Fibroblast of pulmonary artery (primary cell): Measurements from ENCODE around the gene EEA1.
A peak's percentile ranks its signal among the peaks of the same experiment; 100 is the strongest.

Experiments used
- DNase-seq: peaks from one replicate; pipeline ENCODE4 v3.0.0-alpha.2; 2010; ENCODE audit warnings: low read depth
- H3K4me3 ChIP-seq: replicated peaks from 2 replicates; pipeline ENCODE4 v1.5.1; 2011; ENCODE audit warnings: low read depth, mild to moderate bottlenecking, control low read depth, low read length, moderate library complexity
- TF ChIP-seq, protein P1 (sequence below): IDR thresholded peaks from 2 replicates; pipeline ENCODE4 v1.5.1; 2011; ENCODE audit warnings: mild to moderate bottlenecking, control low read depth, low read length, inconsistent platforms; ENCODE audit errors: missing control alignments

Gene EEA1

DNA sequence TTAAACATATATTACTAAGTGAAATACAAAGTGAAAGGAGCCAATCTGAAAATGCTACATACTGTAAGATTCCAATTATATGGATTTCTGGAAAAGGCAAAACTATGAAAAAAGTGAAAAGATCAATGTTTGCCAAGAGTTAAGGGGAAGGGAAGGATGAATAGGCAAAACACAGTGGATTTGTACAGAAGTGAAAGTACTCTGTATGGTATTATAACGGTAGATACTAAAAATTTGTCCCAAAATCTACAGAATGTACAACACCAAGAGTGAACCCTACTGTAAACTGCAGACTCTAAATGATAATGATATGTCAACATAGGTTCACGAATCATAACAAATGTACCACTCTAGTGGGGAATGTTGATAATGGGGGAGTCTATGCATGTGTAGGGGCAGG is 17.8 kb downstream of the EEA1 start:
- no peak for DNase-seq
- TF ChIP-seq, protein P1, sequence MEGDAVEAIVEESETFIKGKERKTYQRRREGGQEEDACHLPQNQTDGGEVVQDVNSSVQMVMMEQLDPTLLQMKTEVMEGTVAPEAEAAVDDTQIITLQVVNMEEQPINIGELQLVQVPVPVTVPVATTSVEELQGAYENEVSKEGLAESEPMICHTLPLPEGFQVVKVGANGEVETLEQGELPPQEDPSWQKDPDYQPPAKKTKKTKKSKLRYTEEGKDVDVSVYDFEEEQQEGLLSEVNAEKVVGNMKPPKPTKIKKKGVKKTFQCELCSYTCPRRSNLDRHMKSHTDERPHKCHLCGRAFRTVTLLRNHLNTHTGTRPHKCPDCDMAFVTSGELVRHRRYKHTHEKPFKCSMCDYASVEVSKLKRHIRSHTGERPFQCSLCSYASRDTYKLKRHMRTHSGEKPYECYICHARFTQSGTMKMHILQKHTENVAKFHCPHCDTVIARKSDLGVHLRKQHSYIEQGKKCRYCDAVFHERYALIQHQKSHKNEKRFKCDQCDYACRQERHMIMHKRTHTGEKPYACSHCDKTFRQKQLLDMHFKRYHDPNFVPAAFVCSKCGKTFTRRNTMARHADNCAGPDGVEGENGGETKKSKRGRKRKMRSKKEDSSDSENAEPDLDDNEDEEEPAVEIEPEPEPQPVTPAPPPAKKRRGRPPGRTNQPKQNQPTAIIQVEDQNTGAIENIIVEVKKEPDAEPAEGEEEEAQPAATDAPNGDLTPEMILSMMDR = no peak
- H3K4me3 ChIP-seq = no peak overlapping the region

DNA sequence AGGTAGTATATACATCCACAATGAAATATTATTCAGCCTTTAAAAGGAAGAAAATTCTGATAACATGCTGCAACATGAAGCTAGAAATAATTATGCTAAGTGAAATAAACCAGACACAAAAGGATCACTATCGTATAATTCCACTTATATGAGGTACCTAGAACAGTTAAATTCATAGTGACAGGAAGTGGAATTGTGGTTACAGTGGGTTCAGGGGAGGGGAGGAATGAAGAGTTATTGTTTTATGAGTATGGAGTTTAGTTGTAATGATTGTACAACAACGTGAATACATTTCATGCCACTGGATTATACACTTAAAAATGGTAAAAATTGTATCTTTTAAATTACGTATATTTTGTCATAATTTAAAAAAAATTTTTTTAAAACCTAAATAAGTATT is 21.0 kb downstream of the EEA1 start:
- H3K4me3 ChIP-seq = no peak overlapping the region
- DNase-seq = no peak
- TF ChIP-seq, protein P1 = no peak

DNA sequence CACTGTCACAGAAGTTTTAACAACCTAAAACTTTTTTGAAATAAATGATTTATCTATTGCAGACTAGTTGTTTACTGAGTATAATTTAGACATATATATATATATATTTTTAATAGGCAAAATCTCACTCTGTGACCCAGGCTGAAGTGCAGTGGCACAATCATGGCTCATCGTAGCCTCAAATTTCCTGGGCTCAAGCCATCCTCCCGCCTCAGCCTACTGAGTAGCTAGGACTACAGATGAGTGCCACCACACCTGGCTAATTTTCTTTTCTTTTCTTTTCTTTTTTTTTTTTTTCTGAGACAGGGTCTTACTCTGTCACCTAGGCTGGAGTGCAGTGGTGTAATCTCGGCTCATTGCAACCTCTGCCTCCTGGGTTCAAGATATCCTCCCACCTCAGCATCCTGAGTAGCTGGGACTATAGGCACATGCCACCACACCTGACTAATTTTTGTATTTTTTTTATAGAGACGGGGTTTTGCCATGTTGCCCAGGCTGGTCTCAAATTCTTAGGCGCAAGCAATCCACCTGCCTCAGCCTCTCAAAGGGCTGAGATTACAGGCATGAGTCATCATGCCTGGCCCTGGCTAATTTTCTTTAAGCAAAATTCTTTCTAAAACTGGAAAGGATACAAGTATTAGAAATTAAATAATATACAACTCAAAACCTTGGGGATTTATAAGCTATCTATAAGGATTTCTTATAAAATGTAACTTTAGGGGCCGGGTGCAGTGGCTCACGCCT is 23.1 kb downstream of the EEA1 start:
- no peak for DNase-seq
- TF ChIP-seq, protein P1 = no peak

DNA sequence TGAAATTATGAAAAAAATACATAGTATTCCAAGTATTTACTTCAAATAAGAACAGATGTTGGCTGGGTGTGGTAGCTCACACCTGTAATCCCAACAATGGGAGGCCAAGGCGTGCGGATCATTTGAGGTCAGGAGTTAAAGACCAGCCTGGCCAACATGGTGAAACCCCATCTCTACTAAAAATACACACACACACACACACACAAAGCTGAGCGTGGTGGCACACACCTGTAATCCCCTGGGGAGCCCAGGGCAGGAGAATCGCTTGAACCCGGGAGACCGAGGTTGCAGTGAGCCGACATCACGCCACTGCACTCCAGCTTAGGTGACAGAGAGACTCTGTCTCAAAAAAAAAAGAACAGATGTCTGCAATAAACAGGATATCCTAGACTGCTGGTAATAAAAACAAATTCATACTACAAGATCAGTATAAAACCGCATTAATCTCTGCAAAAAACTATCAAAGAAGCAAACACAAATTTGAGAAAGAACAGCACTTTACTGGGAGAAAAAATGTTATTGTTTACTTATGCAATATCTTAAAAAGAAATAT is 23.8 kb downstream of the EEA1 start:
- TF ChIP-seq, protein P1 = no peak
- no peak for DNase-seq
- no peak overlapping the region for H3K4me3 ChIP-seq

More for the DNA sequence above, 23.1 kb downstream of the EEA1 start:
- H3K4me3 ChIP-seq = no peak overlapping the region

DNA sequence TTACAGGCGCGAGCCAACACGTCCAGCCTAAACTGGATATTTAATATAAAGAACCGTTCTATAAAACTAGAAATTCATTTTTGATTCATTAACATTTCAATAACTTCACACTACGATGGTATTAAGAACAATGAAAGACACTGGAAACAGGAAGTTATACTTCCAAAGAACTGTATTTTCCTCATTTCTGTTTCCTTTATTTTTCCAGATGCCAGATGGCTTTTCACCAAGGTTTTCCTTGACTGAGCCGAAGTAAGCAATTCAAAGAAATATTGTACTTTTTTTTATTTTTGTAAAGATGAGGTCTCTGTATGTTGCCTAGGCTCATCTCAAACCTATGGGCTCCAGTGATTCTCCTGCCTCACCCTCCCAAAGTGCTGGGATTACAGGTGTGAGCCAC is 28.2 kb downstream of the EEA1 start:
- TF ChIP-seq, protein P1 = no peak
- no peak for DNase-seq
- no peak overlapping the region for H3K4me3 ChIP-seq

DNA sequence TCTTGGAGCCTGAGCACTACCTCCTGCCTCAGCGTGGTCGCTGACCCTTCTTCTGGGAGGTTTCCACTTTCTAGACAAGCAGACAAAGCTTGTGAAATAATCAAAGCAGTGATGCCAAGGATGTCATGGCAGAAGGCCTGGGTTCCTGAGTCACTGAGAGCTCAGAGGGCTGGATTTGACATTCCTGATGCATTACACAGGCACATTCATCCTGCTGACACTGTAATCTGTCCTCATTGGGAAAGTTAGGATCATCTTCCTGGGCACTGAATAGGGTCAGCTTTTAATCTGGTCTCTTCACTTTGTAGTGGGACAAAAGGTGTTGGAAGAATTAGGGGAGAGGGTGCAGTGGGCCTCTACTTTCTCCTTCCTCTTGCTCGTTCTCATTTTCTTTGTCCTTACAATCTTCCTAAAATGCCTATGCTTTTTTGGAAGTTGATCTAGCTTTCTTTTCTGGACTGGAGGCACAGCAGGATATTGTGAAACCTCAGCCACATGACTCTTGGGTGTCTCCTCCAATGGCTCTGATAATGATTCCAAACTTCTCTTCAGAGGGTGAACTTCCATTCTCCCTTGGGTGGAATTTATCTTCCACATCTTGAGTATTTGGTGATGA is 29.6 kb downstream of the EEA1 start:
- TF ChIP-seq, protein P1 = no peak
- H3K4me3 ChIP-seq = peak overlapping the region; percentile 28
- peak; percentile 99 for DNase-seq

DNA sequence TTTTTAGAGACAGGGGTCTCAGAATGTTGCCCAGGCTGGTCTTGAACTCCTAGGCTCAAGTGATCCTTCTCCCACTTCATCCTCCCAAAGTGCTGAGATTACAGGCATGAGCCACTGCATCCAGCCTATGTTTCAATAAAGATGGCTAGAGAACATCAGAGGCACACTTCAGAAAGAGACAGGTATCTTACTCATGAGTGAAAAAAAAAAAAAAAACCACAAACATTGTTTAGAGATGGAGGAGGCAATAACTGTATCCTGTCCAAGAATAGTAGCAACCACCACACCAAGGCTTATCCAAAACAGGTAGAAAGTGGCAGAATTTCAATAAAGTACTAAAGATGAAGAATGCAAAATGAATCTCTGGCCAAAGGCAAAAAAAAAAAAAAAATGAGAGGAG is 30.3 kb downstream of the EEA1 start:
- TF ChIP-seq, protein P1 = no peak
- no peak overlapping the region for H3K4me3 ChIP-seq

More for the DNA sequence above, 30.3 kb downstream of the EEA1 start:
- peak; percentile 46 for DNase-seq
